ENCODE measurements around the gene TUSC7. TPM values are rescaled to one million over a fixed set of nuclear protein-coding genes. Genes with fewer than 3 reads are reported as not detected.

The TUSC7 gene
- total and polyA plus RNA-seq, 4 donors: not detected

GRCh38 chr3:116728454-116728853 is 18.9 kb downstream of the TUSC7 start:
- no peaks in the 10 kb centered on the region for H3K4me1 ChIP-seq (ENCODE audit: control insufficient read depth in 4 of 4, insufficient read depth in 4 of 4, low read length in 3 of 4)
- DNase-seq (ENCODE audit: low spot score): no peak
- H3K4me3 ChIP-seq (ENCODE audit: low read depth in 1 of 3, low read length in 3 of 3): no peak overlapping the region
- TF ChIP-seq ATF3 (IDR thresholded peaks at IDR 0.05) (no peak), FOXA2 (IDR thresholded peaks at IDR 0.05) (no peak), FOXA1 (IDR thresholded peaks at IDR 0.05) (no peak), REST (IDR thresholded peaks at IDR 0.05) (no peak), JUND (IDR thresholded peaks at IDR 0.05) (no peak), HNF4G (IDR thresholded peaks at IDR 0.05) (no peak), GABPA (IDR thresholded peaks at IDR 0.05 in 1 of 2, conservative IDR thresholded peaks at IDR 0.05 in 1 of 2) (no peak), EGR1 (IDR thresholded peaks at IDR 0.05; ENCODE audit: low read depth in 2 of 2) (no peak), ZBTB33 (IDR thresholded peaks at IDR 0.05) (no peak), SP1 (IDR thresholded peaks at IDR 0.05) (no peak), RXRA (IDR thresholded peaks at IDR 0.05) (no peak), CTCF (IDR thresholded peaks at IDR 0.05; ENCODE audit: low read depth, low read length, missing input control) (no peak), YY1 (IDR thresholded peaks at IDR 0.05) (no peak), MAX (IDR thresholded peaks at IDR 0.05) (no peak), NR2F2 (IDR thresholded peaks at IDR 0.05) (no peak), RAD21 (IDR thresholded peaks at IDR 0.05) (no peak)
- no peak overlapping the region for H3K27ac ChIP-seq (ENCODE audit: low read depth in 1 of 2, low read length in 2 of 2)
- H3K9me3 ChIP-seq (ENCODE audit: control insufficient read depth in 4 of 4, low read length in 3 of 4): no peaks in the 10 kb centered on the region
- H3K36me3 ChIP-seq (ENCODE audit: control insufficient read depth in 4 of 4, insufficient read depth in 3 of 4, low read depth in 1 of 4, low read length in 3 of 4): no peaks in the 10 kb centered on the region
- no peaks in the 10 kb centered on the region for H3K27me3 ChIP-seq (ENCODE audit: control insufficient read depth in 4 of 4, insufficient read depth in 4 of 4, low read length in 3 of 4)
- 55% methylated on average over 2 of the region's 2 CpGs for WGBS
- H3K9ac ChIP-seq (ENCODE audit: low read depth in 1 of 2, low read length in 2 of 2): no peak overlapping the region

- Histone ChIP-seq H3K27me3 (ENCODE audit: control insufficient read depth in 4 of 4, insufficient read depth in 4 of 4, low read length in 3 of 4) (no peaks in the 10 kb centered on the region), H3K9me3 (ENCODE audit: control insufficient read depth in 4 of 4, low read length in 3 of 4) (no peaks in the 10 kb centered on the region), H3K4me3 (ENCODE audit: low read depth in 1 of 3, low read length in 3 of 3) (no peak overlapping the region), H3K4me1 (ENCODE audit: control insufficient read depth in 4 of 4, insufficient read depth in 4 of 4, low read length in 3 of 4) (no peaks in the 10 kb centered on the region), H3K36me3 (ENCODE audit: control insufficient read depth in 4 of 4, insufficient read depth in 3 of 4, low read depth in 1 of 4, low read length in 3 of 4) (no peaks in the 10 kb centered on the region), H3K27ac (ENCODE audit: low read depth in 1 of 2, low read length in 2 of 2) (no peak overlapping the region), H3K9ac (ENCODE audit: low read depth in 1 of 2, low read length in 2 of 2) (no peak overlapping the region)
- 85% methylated on average over 2 of the region's 2 CpGs for WGBS
- TF ChIP-seq FOXA1 (IDR thresholded peaks at IDR 0.05) (no peak), SP1 (IDR thresholded peaks at IDR 0.05) (no peak), ATF3 (IDR thresholded peaks at IDR 0.05) (no peak), TAF1 (conservative IDR thresholded peaks at IDR 0.05) (no peak), REST (IDR thresholded peaks at IDR 0.05) (no peak), EGR1 (IDR thresholded peaks at IDR 0.05; ENCODE audit: low read depth in 2 of 2) (no peak)
- no peak for DNase-seq (ENCODE audit: low spot score)
Observed at GRCh38 chr3:116734243-116734642, 24.7 kb downstream of the TUSC7 start.
